Calu3 (cell line): ENCODE data around the gene SFPQ. TPM values are rescaled to one million over a fixed set of nuclear protein-coding genes. Genes with fewer than 3 reads are reported as not detected.
"Not testable (repeated sequence)": the region's sequence is repeated elsewhere in the genome, so short reads cannot be mapped to it uniquely, and the experiment has no call there.

Experiments used
- BruUV-seq: library from RNA; stranded (reverse); fragments of 400-500 nt; replicated peaks from 2 replicates; lab custom pipeline; 2021; lab: Mats Ljungman, UMichigan
- CTCF ChIA-PET: fragments of 300-600 bp; sonication (Branson Sonifier 250); formaldehyde crosslinking; loops from one replicate; lab custom pipeline; 2022; ENCODE audit warnings: antibody characterized with exemption; lab: Charles Lee
- DNase-seq: peaks from one replicate; pipeline ENCODE4 v3.0.0; 2022
- H3K27ac Mint-ChIP-seq: one replicate; pipeline ENCODE4 v1.8.0; 2022; ENCODE audit warnings: mixed read lengths; ENCODE audit not compliant: unreplicated experiment
- H3K27me3 Mint-ChIP-seq: one replicate; pipeline ENCODE4 v1.8.0; 2022; ENCODE audit warnings: mixed read lengths; ENCODE audit not compliant: unreplicated experiment
- H3K36me3 Mint-ChIP-seq: one replicate; pipeline ENCODE4 v1.8.0; 2022; ENCODE audit warnings: mild to moderate bottlenecking, moderate library complexity, mixed read lengths; ENCODE audit not compliant: insufficient read depth, unreplicated experiment
- H3K4me1 Mint-ChIP-seq: one replicate; pipeline ENCODE4 v1.8.0; 2022; ENCODE audit warnings: mild to moderate bottlenecking, low read depth, mixed read lengths; ENCODE audit not compliant: unreplicated experiment
- H3K4me3 Mint-ChIP-seq: one replicate; pipeline ENCODE4 v1.8.0; 2022; ENCODE audit warnings: mild to moderate bottlenecking, low read depth, moderate library complexity, mixed read lengths; ENCODE audit not compliant: unreplicated experiment
- H3K9me3 Mint-ChIP-seq: one replicate; pipeline ENCODE4 v1.8.0; 2022; ENCODE audit warnings: low read depth, mixed read lengths; ENCODE audit not compliant: unreplicated experiment
- CTCF ChIP-seq: fragments of 200-600 bp; IDR thresholded peaks from one replicate; pipeline ENCODE4 v1.8.0; 2022; ENCODE audit warnings: antibody characterized with exemption; ENCODE audit not compliant: unreplicated experiment
- intact Hi-C: fragments of 100-400 bp; cut with micrococcal nuclease; formaldehyde crosslinking; loops from one replicate; pipeline ENCODE4 v1.10.0; 2022; ENCODE audit not compliant: unreplicated experiment
- total RNA-seq: library from RNA; stranded (reverse); gene quantifications from 2 replicates; pipeline ENCODE4 v1.2.3, GENCODE V29; 2022

The SFPQ gene
- total RNA-seq, 1 experiment from 2014 or later = 369 TPM

GRCh38 chr1:35143737-35144508 is 49.0 kb downstream of the SFPQ start:
- no peak for DNase-seq
- CTCF ChIA-PET = no interaction called here
- intact Hi-C loops = no loop called here
- Mint-ChIP-seq H3K9me3 (no peaks in the 10 kb centered on the region), H3K36me3 (no peaks in the 10 kb centered on the region), H3K27ac (no peak overlapping the region), H3K4me1 (no peaks in the 10 kb centered on the region), H3K27me3 (peaks cover 15% of the 10 kb centered on the region), H3K4me3 (no peak overlapping the region)
- no peak for TF ChIP-seq CTCF
- BruUV-seq = no TSS peak

GRCh38 chr1:35142728-35143127 is 50.2 kb downstream of the SFPQ start:
- H3K9me3 Mint-ChIP-seq, H3K4me3 Mint-ChIP-seq, intact Hi-C loops, BruUV-seq, H3K27ac Mint-ChIP-seq, H3K36me3 Mint-ChIP-seq, DNase-seq, CTCF ChIA-PET, H3K4me1 Mint-ChIP-seq: not testable (repeated sequence)
- H3K27me3 Mint-ChIP-seq = peaks cover 15% of the 10 kb centered on the region

GRCh38 chr1:35142294-35142693 is 50.7 kb downstream of the SFPQ start:
- BruUV-seq, H3K36me3 Mint-ChIP-seq, DNase-seq, H3K4me1 Mint-ChIP-seq, H3K9me3 Mint-ChIP-seq, intact Hi-C loops, H3K4me3 Mint-ChIP-seq, H3K27ac Mint-ChIP-seq: not testable (repeated sequence)
- peaks cover 15% of the 10 kb centered on the region for H3K27me3 Mint-ChIP-seq
- CTCF ChIA-PET = interaction anchor here (0.6 kb wide), 1 partner anchor 275 kb away, joined by 3 read pairs; no protein-coding TSS in a partner anchor

- H3K27me3 Mint-ChIP-seq, intact Hi-C loops: not testable (repeated sequence)
These were observed 55.4 kb downstream of the SFPQ start for GRCh38 chr1:35137590-35137989.

GRCh38 chr1:35136780-35137179 is 56.2 kb downstream of the SFPQ start:
- no peak overlapping the region for H3K27ac Mint-ChIP-seq

More at GRCh38 chr1:35137590-35137989, 55.4 kb downstream of the SFPQ start:
- not testable (repeated sequence) for H3K4me3 Mint-ChIP-seq, H3K9me3 Mint-ChIP-seq, DNase-seq, BruUV-seq, H3K4me1 Mint-ChIP-seq, H3K36me3 Mint-ChIP-seq, H3K27ac Mint-ChIP-seq
- CTCF ChIA-PET = interaction anchor here (0.7 kb wide), 1 partner anchor 44 kb away, joined by 3 read pairs; no protein-coding TSS in a partner anchor

More at GRCh38 chr1:35136780-35137179, 56.2 kb downstream of the SFPQ start:
- CTCF ChIA-PET = no interaction called here
- no peak for TF ChIP-seq CTCF
- H3K4me1 Mint-ChIP-seq = no peaks in the 10 kb centered on the region
- DNase-seq = no peak
- H3K4me3 Mint-ChIP-seq = no peak overlapping the region
- BruUV-seq = no TSS peak
- H3K27me3 Mint-ChIP-seq = no peaks in the 10 kb centered on the region
- intact Hi-C loops = no loop called here
- no peaks in the 10 kb centered on the region for H3K36me3 Mint-ChIP-seq
- H3K9me3 Mint-ChIP-seq = no peaks in the 10 kb centered on the region

Other genes with a start within 250 kb of the SFPQ start
- 22.6 and 27.6 TPM in 2 replicates for gene TMEM35B, start 207.8 kb downstream of the SFPQ start, total RNA-seq
- gene ZMYM6, start 161.2 kb downstream of the SFPQ start, total RNA-seq = 16.7 and 31.4 TPM in 2 replicates
- gene ZMYM1, start 113.8 kb downstream of the SFPQ start, total RNA-seq = 33.4 and 40.2 TPM in 2 replicates
- gene ZMYM4, start 75.6 kb upstream of the SFPQ start, total RNA-seq = 56.3 and 62.7 TPM in 2 replicates